ENCODE results near the gene CAAP1. TPM values are rescaled to one million over a fixed set of nuclear protein-coding genes. Genes with fewer than 3 reads are reported as not detected.

The CAAP1 gene
- total RNA-seq: 10 to 100 TPM; 11.0 to 17.7 TPM
- 19.3 to 24.8 reads per million in 2 donors for total RNA-seq

- ATAC-seq (peak; percentile 94), DNase-seq (peak; percentile 81 to 84 (median 82))
- Mint-ChIP-seq H3K36me3 (ENCODE audit: low read depth) (peaks cover 8% of the 10 kb centered on the region), H3K27me3 (no peaks in the 10 kb centered on the region), H3K27ac (peak within 1 kb of the TSS; percentile 98), H3K4me1 (peaks cover 32% of the 10 kb centered on the region), H3K4me3 (peak within 1 kb of the TSS; percentile 97)
- H3K9me3 ChIP-seq (ENCODE audit: control insufficient read depth, low read length, poor library complexity, severe bottlenecking): no peaks in the 10 kb centered on the region
Observed at GRCh38 chr9:26892251-26893029, at the start of gene CAAP1. Gene CAAP1, minus strand, starts transcription at chr9:26892802. Its CDS starts 87 bp downstream, at chr9:26892715.

GRCh38 chr9:26940779-26941178 lies 48.2 kb upstream of the CAAP1 start:
- DNase-seq (no peak), ATAC-seq (peak; percentile 36)
- Mint-ChIP-seq H3K4me1 (peaks cover 52% of the 10 kb centered on the region), H3K27ac (peak overlapping the region; percentile 86), H3K27me3 (no peaks in the 10 kb centered on the region), H3K36me3 (ENCODE audit: low read depth) (peaks cover 4% of the 10 kb centered on the region), H3K4me3 (peak overlapping the region; percentile 56)
- H3K9me3 ChIP-seq (ENCODE audit: control insufficient read depth, low read length, poor library complexity, severe bottlenecking): no peaks in the 10 kb centered on the region

GRCh38 chr9:26939955-26940711 lies 47.5 kb upstream of the CAAP1 start:
- H3K9me3 ChIP-seq (ENCODE audit: control insufficient read depth, low read length, poor library complexity, severe bottlenecking): no peaks in the 10 kb centered on the region
- H3K4me3 Mint-ChIP-seq: peak overlapping the region; percentile 56
- H3K27ac Mint-ChIP-seq: peak overlapping the region; percentile 86
- peaks cover 4% of the 10 kb centered on the region for H3K36me3 Mint-ChIP-seq (ENCODE audit: low read depth)
- H3K27me3 Mint-ChIP-seq: no peaks in the 10 kb centered on the region
- peak; percentile 12 for ATAC-seq
- H3K4me1 Mint-ChIP-seq: peaks cover 47% of the 10 kb centered on the region
- DNase-seq: no peak

GRCh38 chr9:26937816-26938371 lies 45.3 kb upstream of the CAAP1 start:
- Mint-ChIP-seq H3K27ac (no peak overlapping the region), H3K4me1 (peaks cover 37% of the 10 kb centered on the region), H3K27me3 (no peaks in the 10 kb centered on the region), H3K36me3 (ENCODE audit: low read depth) (peaks cover 4% of the 10 kb centered on the region), H3K4me3 (no peak overlapping the region)
- H3K9me3 ChIP-seq (ENCODE audit: control insufficient read depth, low read length, poor library complexity, severe bottlenecking): no peaks in the 10 kb centered on the region
- ATAC-seq (no peak), DNase-seq (no peak)

- H3K27me3 Mint-ChIP-seq: no peaks in the 10 kb centered on the region
- ATAC-seq (no peak), DNase-seq (no peak)
- H3K27ac Mint-ChIP-seq: no peak overlapping the region
- H3K4me1 Mint-ChIP-seq: peaks cover 28% of the 10 kb centered on the region
- H3K9me3 ChIP-seq (ENCODE audit: control insufficient read depth, low read length, poor library complexity, severe bottlenecking): no peaks in the 10 kb centered on the region
- peaks cover 5% of the 10 kb centered on the region for H3K36me3 Mint-ChIP-seq (ENCODE audit: low read depth)
- peak overlapping the region; percentile 31 for H3K4me3 Mint-ChIP-seq
Observed at GRCh38 chr9:26935847-26936246, 43.2 kb upstream of the CAAP1 start.

- ATAC-seq: no peak
- peaks cover 17% of the 10 kb centered on the region for H3K36me3 Mint-ChIP-seq (ENCODE audit: low read depth)
- no peak overlapping the region for H3K27ac Mint-ChIP-seq
- H3K4me1 Mint-ChIP-seq: peaks cover 9% of the 10 kb centered on the region
- no peak for DNase-seq
- H3K27me3 Mint-ChIP-seq: no peaks in the 10 kb centered on the region
- H3K9me3 ChIP-seq (ENCODE audit: control insufficient read depth, low read length, poor library complexity, severe bottlenecking): no peaks in the 10 kb centered on the region
- no peak overlapping the region for H3K4me3 Mint-ChIP-seq
Observed at GRCh38 chr9:26928902-26929495, 36.4 kb upstream of the CAAP1 start.

- no peak for ATAC-seq
- H3K36me3 Mint-ChIP-seq (ENCODE audit: low read depth): peaks cover 22% of the 10 kb centered on the region
- no peaks in the 10 kb centered on the region for H3K9me3 ChIP-seq (ENCODE audit: control insufficient read depth, low read length, poor library complexity, severe bottlenecking)
Observed at GRCh38 chr9:26925609-26926008, 33.0 kb upstream of the CAAP1 start.

GRCh38 chr9:26919698-26920097 lies 27.1 kb upstream of the CAAP1 start:
- H3K9me3 ChIP-seq (ENCODE audit: control insufficient read depth, low read length, poor library complexity, severe bottlenecking): no peaks in the 10 kb centered on the region
- Mint-ChIP-seq H3K4me3 (no peak overlapping the region), H3K4me1 (peaks cover 4% of the 10 kb centered on the region), H3K27me3 (no peaks in the 10 kb centered on the region), H3K36me3 (ENCODE audit: low read depth) (peaks cover 12% of the 10 kb centered on the region), H3K27ac (no peak overlapping the region)
- ATAC-seq (no peak), DNase-seq (no peak)

More at GRCh38 chr9:26925609-26926008, 33.0 kb upstream of the CAAP1 start:
- DNase-seq: no peak
- H3K27ac Mint-ChIP-seq: no peak overlapping the region
- H3K4me3 Mint-ChIP-seq: no peak overlapping the region
- H3K27me3 Mint-ChIP-seq: no peaks in the 10 kb centered on the region
- peaks cover 7% of the 10 kb centered on the region for H3K4me1 Mint-ChIP-seq

GRCh38 chr9:26913138-26913668 lies 20.6 kb upstream of the CAAP1 start:
- DNase-seq: no peak
- H3K4me1 Mint-ChIP-seq: peaks cover 3% of the 10 kb centered on the region
- no peak for ATAC-seq
- no peaks in the 10 kb centered on the region for H3K27me3 Mint-ChIP-seq
- no peaks in the 10 kb centered on the region for H3K9me3 ChIP-seq (ENCODE audit: control insufficient read depth, low read length, poor library complexity, severe bottlenecking)
- H3K4me3 Mint-ChIP-seq: no peak overlapping the region
- H3K36me3 Mint-ChIP-seq (ENCODE audit: low read depth): no peaks in the 10 kb centered on the region
- H3K27ac Mint-ChIP-seq: no peak overlapping the region

- DNase-seq (no peak), ATAC-seq (no peak)
- H3K36me3 Mint-ChIP-seq (ENCODE audit: low read depth): no peaks in the 10 kb centered on the region
- no peaks in the 10 kb centered on the region for H3K4me1 Mint-ChIP-seq
- H3K9me3 ChIP-seq (ENCODE audit: control insufficient read depth, low read length, poor library complexity, severe bottlenecking): no peaks in the 10 kb centered on the region
- no peak overlapping the region for H3K4me3 Mint-ChIP-seq
- no peak overlapping the region for H3K27ac Mint-ChIP-seq
- H3K27me3 Mint-ChIP-seq: no peaks in the 10 kb centered on the region
Observed at GRCh38 chr9:26904671-26905070, 12.1 kb upstream of the CAAP1 start.

- no peak overlapping the region for H3K4me3 Mint-ChIP-seq
- H3K27me3 Mint-ChIP-seq: no peaks in the 10 kb centered on the region
- H3K36me3 Mint-ChIP-seq (ENCODE audit: low read depth): no peaks in the 10 kb centered on the region
- no peak overlapping the region for H3K27ac Mint-ChIP-seq
- ATAC-seq (no peak), DNase-seq (no peak)
- no peaks in the 10 kb centered on the region for H3K9me3 ChIP-seq (ENCODE audit: control insufficient read depth, low read length, poor library complexity, severe bottlenecking)
- no peaks in the 10 kb centered on the region for H3K4me1 Mint-ChIP-seq
Observed at GRCh38 chr9:26904070-26904469, 11.5 kb upstream of the CAAP1 start.

- Mint-ChIP-seq H3K27ac (peak overlapping the region; percentile 98), H3K4me1 (peaks cover 29% of the 10 kb centered on the region), H3K4me3 (peak overlapping the region; percentile 97), H3K36me3 (ENCODE audit: low read depth) (peaks cover 6% of the 10 kb centered on the region), H3K27me3 (no peaks in the 10 kb centered on the region)
- no peak for DNase-seq
- ATAC-seq: no peak
- H3K9me3 ChIP-seq (ENCODE audit: control insufficient read depth, low read length, poor library complexity, severe bottlenecking): no peaks in the 10 kb centered on the region
Observed at GRCh38 chr9:26893030-26893676, 551 bp upstream of the CAAP1 start.

Data from T-helper 17 cell (primary cell).